Spleen (tissue), 7 donors: ENCODE data around the gene ANKRD11.
"Not testable (repeated sequence)": the region's sequence is repeated elsewhere in the genome, so short reads cannot be mapped to it uniquely, and the experiment has no call there.

Experiments
- POLR2AphosphoS5 ChIP-seq, 3 donors: sonication (generic); formaldehyde crosslinking; IDR thresholded peaks; one replicate each; pipeline ENCODE4 v1.5.1; 2017; ENCODE audit warnings: antibody characterized with exemption in 3 of 3
- TF ChIP-seq, protein P1 (sequence below), 11 experiments: fragments of 200-600 bp in 7 of 11; fragments of 450-650 bp in 4 of 11; sonication (generic) in 4 of 11; IDR thresholded peaks in 8 of 11; conservative IDR thresholded peaks in 3 of 11; 1 replicate in 7 of 11; 2 replicates in 4 of 11; pipeline versions ENCODE4 v1.4.0 to v1.8.0; 2016 to 2021; ENCODE audit warnings: antibody characterized with exemption in 11 of 11, inconsistent platforms in 4 of 11, mild to moderate bottlenecking in 1 of 11
- donor health status: DM: no; HTN: no; CAD: no; lungs with moderate emphysema.
- donor health status: DM: no; HTN: no; CAD: no.
- donor health status: DM: no; HTN: no; CAD: no.

DNA sequence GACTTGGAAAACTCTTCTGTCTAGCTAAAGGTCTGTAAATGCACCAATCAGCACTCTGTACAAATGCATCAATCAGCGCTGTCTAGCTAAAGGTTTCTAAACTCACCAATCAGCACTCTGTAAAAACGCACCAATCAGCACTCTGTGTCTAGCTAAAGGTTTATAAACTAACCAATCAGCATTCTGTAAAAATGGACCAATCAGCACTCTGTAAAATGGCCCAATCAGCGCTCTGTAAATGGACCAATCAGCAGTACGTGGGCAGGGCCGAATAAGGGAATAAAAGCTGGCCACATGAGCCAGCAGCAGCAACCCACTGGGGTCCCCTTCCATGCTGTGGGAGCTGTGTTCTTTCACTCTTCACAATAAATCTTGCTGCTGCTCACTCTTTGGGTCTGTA is 55.3 kb downstream of the ANKRD11 start:
- TF ChIP-seq, protein P1, sequence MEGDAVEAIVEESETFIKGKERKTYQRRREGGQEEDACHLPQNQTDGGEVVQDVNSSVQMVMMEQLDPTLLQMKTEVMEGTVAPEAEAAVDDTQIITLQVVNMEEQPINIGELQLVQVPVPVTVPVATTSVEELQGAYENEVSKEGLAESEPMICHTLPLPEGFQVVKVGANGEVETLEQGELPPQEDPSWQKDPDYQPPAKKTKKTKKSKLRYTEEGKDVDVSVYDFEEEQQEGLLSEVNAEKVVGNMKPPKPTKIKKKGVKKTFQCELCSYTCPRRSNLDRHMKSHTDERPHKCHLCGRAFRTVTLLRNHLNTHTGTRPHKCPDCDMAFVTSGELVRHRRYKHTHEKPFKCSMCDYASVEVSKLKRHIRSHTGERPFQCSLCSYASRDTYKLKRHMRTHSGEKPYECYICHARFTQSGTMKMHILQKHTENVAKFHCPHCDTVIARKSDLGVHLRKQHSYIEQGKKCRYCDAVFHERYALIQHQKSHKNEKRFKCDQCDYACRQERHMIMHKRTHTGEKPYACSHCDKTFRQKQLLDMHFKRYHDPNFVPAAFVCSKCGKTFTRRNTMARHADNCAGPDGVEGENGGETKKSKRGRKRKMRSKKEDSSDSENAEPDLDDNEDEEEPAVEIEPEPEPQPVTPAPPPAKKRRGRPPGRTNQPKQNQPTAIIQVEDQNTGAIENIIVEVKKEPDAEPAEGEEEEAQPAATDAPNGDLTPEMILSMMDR (IDR thresholded peaks at IDR 0.05 in 8 of 11, conservative IDR thresholded peaks at IDR 0.05 in 3 of 11), result not testable (repeated sequence)
- not testable (repeated sequence) for TF ChIP-seq POLR2AphosphoS5 (IDR thresholded peaks at IDR 0.05)
